Kidney epithelial cell (primary cell): ENCODE data around the gene CCDC174. TPM values are rescaled to one million over a fixed set of nuclear protein-coding genes. Genes with fewer than 3 reads are reported as not detected.
"Not testable (repeated sequence)": the region's sequence is repeated elsewhere in the genome, so short reads cannot be mapped to it uniquely, and the experiment has no call there.

Source experiments
- DNase-seq: peaks from one replicate; pipeline ENCODE4 v3.0.0-alpha.2; 2010; ENCODE audit warnings: low read depth
- H3K27me3 ChIP-seq: 2 replicates; pipeline ENCODE4 v1.6.0; 2011; ENCODE audit warnings: low read length; ENCODE audit not compliant: control insufficient read depth, insufficient read depth
- H3K36me3 ChIP-seq: 2 replicates; pipeline ENCODE4 v1.5.1; 2011; ENCODE audit warnings: low read length; ENCODE audit not compliant: control insufficient read depth, insufficient read depth
- H3K4me3 ChIP-seq: 2 replicates; pipeline ENCODE4 v1.5.1; 2011; ENCODE audit warnings: low read depth, mild to moderate bottlenecking, control low read depth, low read length
- total RNA-seq: library from RNA; depleted of rRNA; stranded (reverse); fragments of >200 nt; gene quantifications from 2 replicates; pipeline ENCODE4 v1.2.3, GENCODE V29; 2015
- TF ChIP-seq, protein P1 (sequence below): IDR thresholded peaks from 2 replicates; pipeline ENCODE4 v1.5.1; 2011; ENCODE audit warnings: mild to moderate bottlenecking, moderate library complexity, low read length, control low read depth, inconsistent platforms; ENCODE audit not compliant: insufficient read depth, poor library complexity, severe bottlenecking

CCDC174 gene
- total RNA-seq, 1 donor from 2014 or later: 21.7 TPM

- DNase-seq: no peak
- Histone ChIP-seq H3K36me3 (no peaks in the 10 kb centered on the region), H3K4me3 (no peak overlapping the region), H3K27me3 (peaks cover 7% of the 10 kb centered on the region)
- TF ChIP-seq, protein P1, sequence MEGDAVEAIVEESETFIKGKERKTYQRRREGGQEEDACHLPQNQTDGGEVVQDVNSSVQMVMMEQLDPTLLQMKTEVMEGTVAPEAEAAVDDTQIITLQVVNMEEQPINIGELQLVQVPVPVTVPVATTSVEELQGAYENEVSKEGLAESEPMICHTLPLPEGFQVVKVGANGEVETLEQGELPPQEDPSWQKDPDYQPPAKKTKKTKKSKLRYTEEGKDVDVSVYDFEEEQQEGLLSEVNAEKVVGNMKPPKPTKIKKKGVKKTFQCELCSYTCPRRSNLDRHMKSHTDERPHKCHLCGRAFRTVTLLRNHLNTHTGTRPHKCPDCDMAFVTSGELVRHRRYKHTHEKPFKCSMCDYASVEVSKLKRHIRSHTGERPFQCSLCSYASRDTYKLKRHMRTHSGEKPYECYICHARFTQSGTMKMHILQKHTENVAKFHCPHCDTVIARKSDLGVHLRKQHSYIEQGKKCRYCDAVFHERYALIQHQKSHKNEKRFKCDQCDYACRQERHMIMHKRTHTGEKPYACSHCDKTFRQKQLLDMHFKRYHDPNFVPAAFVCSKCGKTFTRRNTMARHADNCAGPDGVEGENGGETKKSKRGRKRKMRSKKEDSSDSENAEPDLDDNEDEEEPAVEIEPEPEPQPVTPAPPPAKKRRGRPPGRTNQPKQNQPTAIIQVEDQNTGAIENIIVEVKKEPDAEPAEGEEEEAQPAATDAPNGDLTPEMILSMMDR: no peak
Measured at GRCh38 chr3:14647976-14648955, 3.3 kb upstream of the CCDC174 start.

DNA sequence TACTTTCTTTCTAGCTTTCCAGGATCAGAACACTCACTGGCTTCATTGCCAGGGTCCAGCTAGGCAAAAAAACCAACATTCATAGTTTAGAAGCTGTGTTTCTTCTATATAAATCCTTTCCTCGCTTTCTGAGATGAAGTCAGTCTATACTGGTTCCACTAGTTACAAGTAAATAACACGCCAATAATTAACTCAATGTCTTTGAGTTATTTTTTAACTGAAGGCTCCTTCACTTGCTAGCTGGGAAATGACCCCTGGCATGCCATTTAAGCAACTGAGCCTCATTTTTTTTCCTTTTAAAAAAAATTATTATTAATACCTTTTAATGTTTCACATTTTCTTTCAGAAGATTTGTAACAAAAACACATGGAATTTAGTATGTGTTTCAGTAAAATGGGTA, 2.1 kb upstream of the CCDC174 start:
- no peak for DNase-seq
- Histone ChIP-seq H3K36me3 (no peaks in the 10 kb centered on the region), H3K4me3 (no peak overlapping the region), H3K27me3 (peaks cover 3% of the 10 kb centered on the region)
- TF ChIP-seq, protein P1: no peak

- H3K36me3 ChIP-seq: no peaks in the 10 kb centered on the region
- H3K4me3 ChIP-seq: no peak overlapping the region
- TF ChIP-seq, protein P1: no peak
- no peak for DNase-seq
- peaks cover 3% of the 10 kb centered on the region for H3K27me3 ChIP-seq
Measured at GRCh38 chr3:14650193-14650592, 1.4 kb upstream of the CCDC174 start.

DNA sequence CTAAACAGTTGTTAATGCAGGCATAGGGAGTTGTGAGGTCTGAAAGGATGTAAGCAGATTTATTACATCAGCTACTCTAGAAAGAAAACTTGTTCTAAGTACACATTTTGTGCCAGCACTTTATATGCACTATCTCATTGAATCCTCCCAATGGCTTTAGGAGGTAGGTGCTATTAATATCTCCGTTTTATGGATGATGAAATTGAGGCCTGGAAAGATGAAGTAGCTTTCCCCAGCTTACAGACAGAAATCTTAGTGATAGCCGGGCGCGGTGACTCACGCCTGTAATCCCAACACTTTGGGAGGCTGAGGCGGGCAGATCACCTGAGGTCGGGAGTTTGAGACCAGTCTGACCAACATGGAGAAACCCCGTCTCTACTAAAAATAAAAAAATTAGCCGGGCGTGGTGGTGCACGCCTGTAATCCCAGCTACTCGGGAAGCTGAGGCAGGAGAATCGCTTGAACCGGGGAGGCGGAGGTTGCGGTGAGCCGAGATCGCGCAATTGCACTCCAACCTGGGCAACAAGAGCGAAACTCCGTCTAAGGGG, 872 bp downstream of the CCDC174 start:
- DNase-seq, H3K27me3 ChIP-seq, H3K36me3 ChIP-seq: not testable (repeated sequence)
- peak overlapping the region; percentile 75 for H3K4me3 ChIP-seq

DNA sequence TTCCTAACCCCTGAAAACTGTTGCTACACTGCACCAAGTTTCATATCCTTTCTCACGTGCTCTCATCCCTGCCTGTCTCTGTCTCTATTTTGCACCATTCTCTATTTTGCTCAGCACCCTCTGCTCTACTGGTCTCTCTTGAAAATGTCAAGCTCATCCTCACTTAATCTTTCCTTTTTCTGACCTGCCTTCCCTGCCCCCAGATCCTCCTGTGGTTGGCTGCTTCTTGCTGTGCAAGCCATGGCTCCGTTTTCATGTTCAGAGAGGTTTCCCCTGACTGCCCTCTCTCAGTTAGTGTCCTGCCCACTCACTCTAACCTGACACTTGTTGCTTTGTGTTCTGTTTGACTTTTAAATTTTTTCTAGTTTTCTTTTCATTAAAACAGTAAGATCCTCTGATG, 6.0 kb downstream of the CCDC174 start:
- no peak overlapping the region for H3K4me3 ChIP-seq
- no peaks in the 10 kb centered on the region for H3K27me3 ChIP-seq
- DNase-seq: no peak
- H3K36me3 ChIP-seq: peaks cover 1% of the 10 kb centered on the region
- TF ChIP-seq, protein P1: no peak

DNA sequence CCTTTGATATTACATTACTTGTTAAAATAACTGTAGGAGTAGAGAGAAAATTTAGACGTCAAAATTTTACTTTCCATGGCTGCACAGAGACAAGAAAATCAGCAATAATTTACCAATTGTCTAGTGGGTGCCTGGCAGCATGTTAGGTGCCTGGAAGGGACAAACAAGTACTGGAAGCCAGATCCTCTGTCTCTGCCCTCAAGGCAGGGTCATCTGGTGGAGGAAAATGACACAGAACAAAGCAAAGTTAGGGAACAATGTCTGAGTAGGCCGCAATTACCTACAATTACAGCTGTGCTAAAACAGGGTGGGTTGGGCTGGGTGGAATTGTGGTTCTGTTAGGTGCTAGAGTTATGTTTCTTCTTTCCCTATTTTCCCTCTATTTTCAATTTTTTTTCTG, 7.4 kb downstream of the CCDC174 start:
- TF ChIP-seq, protein P1: no peak
- Histone ChIP-seq H3K27me3 (no peaks in the 10 kb centered on the region), H3K4me3 (no peak overlapping the region), H3K36me3 (peaks cover 1% of the 10 kb centered on the region)
- no peak for DNase-seq
